Measurements from ENCODE around the gene RPS27.

Gene RPS27

GRCh38 chr1:153956997-153957715 lies 33.4 kb upstream of the RPS27 start:
- TF ChIP-seq GATA3 (IDR thresholded peaks at IDR 0.05; ENCODE audit: low read depth, low read length), result no peak
- no peak for TF ChIP-seq GATA2 (IDR thresholded peaks at IDR 0.05; ENCODE audit: low read depth, low read length)

- TF ChIP-seq GATA3 (IDR thresholded peaks at IDR 0.05; ENCODE audit: low read depth, low read length) (no peak), GATA2 (IDR thresholded peaks at IDR 0.05; ENCODE audit: low read depth, low read length) (no peak)
These were observed 32.8 kb upstream of the RPS27 start for GRCh38 chr1:153957744-153958110.

- TF ChIP-seq GATA3 (IDR thresholded peaks at IDR 0.05; ENCODE audit: low read depth, low read length) (no peak), GATA2 (IDR thresholded peaks at IDR 0.05; ENCODE audit: low read depth, low read length) (no peak; the same call in 1 of the 2 replicates)
These were observed 32.2 kb upstream of the RPS27 start, which contains the start of gene CRTC2 for GRCh38 chr1:153958111-153958960. Gene CRTC2, minus strand, starts transcription at chr1:153958612. Its CDS starts 115 bp downstream, at chr1:153958497.

- TF ChIP-seq GATA2 (IDR thresholded peaks at IDR 0.05; ENCODE audit: low read depth, low read length) (no peak), GATA3 (IDR thresholded peaks at IDR 0.05; ENCODE audit: low read depth, low read length) (no peak)
These were observed 31.7 kb upstream of the RPS27 start for GRCh38 chr1:153958961-153959260.

- TF ChIP-seq GATA2 (IDR thresholded peaks at IDR 0.05; ENCODE audit: low read depth, low read length), result no peak
- TF ChIP-seq GATA3 (IDR thresholded peaks at IDR 0.05; ENCODE audit: low read depth, low read length), result no peak
These were observed 31.1 kb upstream of the RPS27 start for GRCh38 chr1:153959454-153959853.

GRCh38 chr1:153960206-153960605 lies 30.4 kb upstream of the RPS27 start:
- TF ChIP-seq GATA2 (IDR thresholded peaks at IDR 0.05; ENCODE audit: low read depth, low read length) (no peak), GATA3 (IDR thresholded peaks at IDR 0.05; ENCODE audit: low read depth, low read length) (no peak)

- no peak for TF ChIP-seq GATA2 (IDR thresholded peaks at IDR 0.05; ENCODE audit: low read depth, low read length)
- TF ChIP-seq GATA3 (IDR thresholded peaks at IDR 0.05; ENCODE audit: low read depth, low read length), result no peak
These were observed 29.1 kb upstream of the RPS27 start for GRCh38 chr1:153961421-153961820.

- no peak for TF ChIP-seq GATA3 (IDR thresholded peaks at IDR 0.05; ENCODE audit: low read depth, low read length)
- no peak for TF ChIP-seq GATA2 (IDR thresholded peaks at IDR 0.05; ENCODE audit: low read depth, low read length)
These were observed 28.2 kb upstream of the RPS27 start for GRCh38 chr1:153962088-153963029.

- no peak for TF ChIP-seq GATA2 (IDR thresholded peaks at IDR 0.05; ENCODE audit: low read depth, low read length)
- no peak for TF ChIP-seq GATA3 (IDR thresholded peaks at IDR 0.05; ENCODE audit: low read depth, low read length)
These were observed 27.3 kb upstream of the RPS27 start, which contains the start of gene SLC39A1 for GRCh38 chr1:153963030-153963849. Gene SLC39A1, minus strand, starts transcription at chr1:153963537. Its CDS starts 822 bp downstream, at chr1:153962715.

GRCh38 chr1:153963850-153964331 lies 26.7 kb upstream of the RPS27 start:
- TF ChIP-seq GATA2 (IDR thresholded peaks at IDR 0.05; ENCODE audit: low read depth, low read length), result no peak
- TF ChIP-seq GATA3 (IDR thresholded peaks at IDR 0.05; ENCODE audit: low read depth, low read length), result no peak

GRCh38 chr1:153967107-153967999 lies 23.2 kb upstream of the RPS27 start, which contains the start of gene CREB3L4:
Gene CREB3L4, plus strand, starts transcription at chr1:153967902. Its CDS starts 624 bp downstream, at chr1:153968526.
- TF ChIP-seq GATA3 (IDR thresholded peaks at IDR 0.05; ENCODE audit: low read depth, low read length), result no peak
- no peak for TF ChIP-seq GATA2 (IDR thresholded peaks at IDR 0.05; ENCODE audit: low read depth, low read length)

GRCh38 chr1:153968000-153968363 lies 22.6 kb upstream of the RPS27 start:
- TF ChIP-seq GATA2 (IDR thresholded peaks at IDR 0.05; ENCODE audit: low read depth, low read length) (no peak), GATA3 (IDR thresholded peaks at IDR 0.05; ENCODE audit: low read depth, low read length) (no peak)
